GM19240 (cell line): Measurements from ENCODE around the gene SFI1.
"Not testable (repeated sequence)": the region's sequence is repeated elsewhere in the genome, so short reads cannot be mapped to it uniquely, and the experiment has no call there.

ENCODE experiments used
- DNase-seq: peaks from one replicate; pipeline ENCODE4 v3.0.0; 2011; ENCODE audit warnings: low spot score; ENCODE audit not compliant: insufficient read length

Gene SFI1

GRCh38 chr22:31496007-31496734 is at the start of gene SFI1:
Gene SFI1, plus strand, starts transcription at chr22:31496536. Its CDS starts 11,749 bp downstream, at chr22:31508285.
- peak; percentile 64 for DNase-seq

DNA sequence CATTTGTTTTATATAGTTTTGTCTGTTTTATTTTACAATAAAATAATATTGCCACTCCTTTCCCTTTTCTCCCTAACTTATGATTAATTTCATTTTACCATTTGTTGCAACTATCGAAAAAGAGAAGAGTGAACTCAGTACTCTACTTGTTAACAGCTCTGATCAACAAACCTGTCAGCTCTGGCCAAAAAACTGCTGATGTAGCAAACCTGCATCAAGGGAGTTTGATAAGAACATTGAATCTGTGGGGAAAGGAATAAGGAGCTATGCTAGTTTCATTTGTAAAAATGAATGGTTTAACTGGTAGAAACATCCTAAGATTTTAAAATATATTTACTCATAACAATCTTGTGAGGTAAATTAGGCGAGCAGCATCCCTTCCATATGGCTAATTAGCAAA is 49.6 kb upstream of the SFI1 start:
- DNase-seq = no peak

DNA sequence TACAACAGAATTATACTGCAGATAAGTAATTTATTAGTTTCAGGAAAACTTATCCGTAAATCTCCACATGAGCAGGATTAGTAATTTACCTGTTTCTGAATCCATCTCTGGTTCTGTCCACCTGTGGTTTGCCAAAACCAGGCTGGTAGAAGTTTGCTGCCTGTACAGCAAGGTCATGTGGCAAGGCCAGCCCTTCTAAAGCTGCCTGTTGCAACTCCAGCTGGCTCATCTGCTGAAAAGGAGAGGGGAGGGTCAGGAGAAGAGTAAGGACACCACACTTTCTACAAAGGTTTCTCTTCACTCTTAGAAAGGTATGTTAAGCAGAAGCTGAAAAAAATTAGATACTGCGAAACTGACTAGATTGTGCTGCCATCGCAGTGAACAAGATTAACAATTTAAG is 49.0 kb upstream of the SFI1 start:
- DNase-seq = no peak

- DNase-seq = no peak
Measured at GRCh38 chr22:31448382-31448781, 48.0 kb upstream of the SFI1 start.

DNA sequence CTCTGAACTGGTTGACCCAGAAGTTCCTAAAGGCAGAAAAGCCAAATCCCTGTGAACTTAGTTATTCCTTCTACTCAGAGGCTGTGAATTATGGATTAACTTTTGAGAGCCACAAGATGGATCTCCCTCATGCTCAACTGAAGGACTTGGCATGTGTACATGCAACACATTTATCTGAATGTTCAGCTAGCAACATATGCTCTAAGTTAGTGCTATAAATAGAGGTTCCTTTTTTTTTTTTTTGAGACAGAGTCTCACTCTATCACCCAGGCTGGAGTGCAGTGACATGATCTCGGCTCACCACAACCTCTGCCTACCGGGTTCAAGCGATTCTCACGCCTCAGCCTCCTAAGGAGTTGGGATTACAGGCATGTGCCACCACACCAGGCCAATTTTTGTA is 46.8 kb upstream of the SFI1 start:
- DNase-seq = no peak

DNA sequence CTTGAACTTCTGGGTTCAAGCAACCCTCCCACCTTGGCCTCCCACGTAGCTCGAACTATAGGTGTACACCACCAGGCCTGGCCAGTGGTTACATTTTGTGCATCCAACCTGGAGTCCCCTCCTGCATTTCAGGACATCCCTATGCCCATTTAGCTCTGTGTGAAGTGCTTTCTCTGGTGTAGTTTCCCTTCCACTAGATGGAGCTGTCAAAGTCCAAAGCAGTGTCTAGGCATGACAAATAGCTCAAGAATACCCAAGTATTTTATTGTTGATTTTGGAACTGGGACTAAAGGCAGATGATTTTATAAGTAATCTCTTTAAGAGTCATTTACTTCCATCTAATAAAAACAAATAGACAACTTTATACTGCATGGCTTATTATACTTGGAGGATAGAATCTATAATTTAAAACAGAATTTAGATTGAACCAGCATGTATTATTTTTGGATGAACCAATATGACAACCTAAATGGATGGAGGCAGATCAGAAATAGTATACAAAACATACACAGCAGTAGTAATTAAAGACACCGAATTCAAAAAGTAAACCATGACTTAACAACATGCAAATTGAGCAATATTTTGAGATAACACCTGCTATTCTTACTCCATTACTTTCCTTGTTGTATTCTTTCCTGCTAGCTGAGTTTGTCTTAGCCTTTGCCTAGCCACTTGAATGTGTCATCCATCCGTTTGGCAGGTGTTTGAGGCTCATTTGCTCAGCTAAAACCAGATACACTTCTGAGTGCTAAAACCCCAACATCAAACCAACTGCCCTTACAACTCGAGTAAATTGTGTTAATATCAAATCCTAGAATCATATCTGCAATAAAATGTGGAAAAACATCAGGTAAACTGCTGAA is 44.4 kb upstream of the SFI1 start:
- DNase-seq = peak; percentile 18

- no peak for DNase-seq
Measured at GRCh38 chr22:31461699-31462098, 34.6 kb upstream of the SFI1 start.

GRCh38 chr22:31465307-31465706 is 31.0 kb upstream of the SFI1 start:
- no peak for DNase-seq

DNA sequence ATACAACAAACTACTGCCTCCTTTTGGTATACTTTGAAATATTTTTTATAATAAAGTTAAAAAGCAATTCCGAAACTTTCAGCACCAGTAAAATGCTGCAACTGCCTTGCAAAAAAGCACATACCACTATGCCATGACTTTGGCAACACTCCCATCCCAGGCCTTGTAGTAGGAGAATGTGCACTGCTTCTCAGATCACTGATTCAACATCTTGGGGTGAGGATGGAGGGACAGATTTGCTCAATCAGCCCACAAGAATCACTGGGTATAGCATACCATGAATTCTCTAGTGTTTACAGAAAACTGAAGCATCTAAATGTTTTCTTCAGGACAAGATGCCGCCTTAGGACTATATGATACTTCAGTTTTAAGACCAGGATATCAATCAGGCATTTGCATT is 21.6 kb upstream of the SFI1 start:
- DNase-seq = no peak

DNA sequence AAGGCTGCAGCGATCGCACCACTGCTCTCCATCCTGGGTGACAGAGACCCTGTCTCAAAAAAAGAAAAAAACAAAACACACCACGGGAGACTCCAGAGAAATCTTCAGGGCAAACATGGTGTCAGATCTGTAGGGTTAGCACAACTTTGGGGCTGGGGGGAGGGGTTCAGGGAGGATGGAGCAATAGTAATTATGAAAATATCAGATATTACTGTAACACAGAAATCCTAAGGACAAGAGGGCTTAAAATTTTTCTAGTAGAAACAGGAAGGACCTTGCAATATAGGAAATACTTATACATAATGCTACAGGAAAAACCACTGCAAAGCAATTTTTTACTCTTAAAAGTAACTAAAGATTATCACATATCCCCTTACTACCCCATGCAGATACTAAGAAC is 20.5 kb upstream of the SFI1 start:
- no peak for DNase-seq

- peak; percentile 31 for DNase-seq
Measured at GRCh38 chr22:31477329-31477728, 19.0 kb upstream of the SFI1 start.

DNA sequence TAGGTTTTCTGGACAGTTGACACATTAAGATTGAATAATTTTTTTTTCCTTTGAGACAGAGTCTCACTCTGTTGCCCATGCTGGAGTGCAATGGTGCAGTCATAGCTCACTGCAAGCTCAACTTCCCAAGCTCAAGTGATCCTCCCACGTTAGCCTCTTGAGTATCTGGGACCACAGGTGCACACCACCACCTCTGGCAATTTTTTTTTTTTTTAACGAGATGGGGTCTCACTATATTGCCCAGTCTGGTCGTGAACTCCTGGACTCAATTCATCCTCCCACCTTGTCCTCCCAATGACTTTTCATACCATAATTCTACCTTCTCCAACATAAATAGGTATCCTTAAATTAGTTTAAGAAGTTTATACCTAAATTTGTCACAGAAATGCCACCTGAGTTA is 15.2 kb upstream of the SFI1 start:
- DNase-seq = no peak

DNA sequence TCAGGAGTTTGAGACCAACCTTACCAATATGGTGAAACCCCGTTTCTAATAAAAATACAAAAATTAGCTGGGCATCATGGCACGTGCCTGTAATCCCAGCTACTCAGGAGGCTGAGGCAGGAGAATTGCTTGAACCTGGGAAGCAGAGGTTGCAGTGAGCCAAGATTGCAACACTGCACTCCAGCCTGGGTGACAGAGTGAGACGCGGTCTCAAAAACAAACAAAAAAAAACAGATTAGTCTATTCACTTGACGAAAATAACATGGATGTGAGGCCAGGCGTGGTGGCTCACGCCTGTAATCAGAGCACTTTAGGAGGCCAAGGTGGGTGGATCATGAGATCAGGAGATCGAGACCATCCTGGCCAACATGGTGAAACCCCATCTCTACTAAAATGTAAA is 13.9 kb upstream of the SFI1 start:
- DNase-seq = not testable (repeated sequence)

DNA sequence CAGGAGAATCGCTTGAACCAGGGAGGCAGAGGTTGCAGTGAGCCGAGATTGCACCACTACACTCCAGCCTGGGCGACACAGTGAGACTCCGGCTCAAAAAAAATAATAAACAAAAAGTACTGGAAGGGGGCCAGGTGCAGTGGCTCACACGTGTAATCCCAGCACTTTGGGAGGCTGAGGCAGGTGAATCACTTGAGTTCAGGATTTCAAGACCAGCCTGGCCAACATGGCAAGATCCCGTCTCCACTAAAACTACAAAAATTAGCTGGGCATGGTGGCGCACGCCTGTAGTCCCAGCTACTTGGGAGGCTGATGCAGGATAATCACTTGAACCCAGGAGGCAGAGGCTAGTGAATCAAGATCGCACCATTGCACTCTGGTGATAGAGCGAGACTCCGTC is 10.0 kb upstream of the SFI1 start:
- not testable (repeated sequence) for DNase-seq

DNA sequence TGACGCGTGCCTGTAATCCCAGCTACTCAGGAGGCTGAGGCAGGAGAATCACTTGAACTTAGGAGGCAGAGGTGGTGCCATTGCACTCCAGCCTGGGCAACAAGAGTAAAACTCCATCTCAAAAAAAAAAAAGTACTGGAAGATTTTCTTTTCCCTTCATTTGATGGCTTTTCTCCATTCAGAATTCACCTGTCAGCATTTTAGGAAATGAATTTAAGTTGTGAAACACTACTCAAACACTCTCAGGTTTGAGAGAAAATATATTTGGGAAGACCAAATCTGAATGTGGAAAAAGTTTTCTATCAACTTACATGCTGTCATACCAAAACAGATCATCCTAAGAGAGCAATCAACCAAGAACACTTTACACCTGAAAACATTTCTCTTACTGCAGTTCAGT is 9.4 kb upstream of the SFI1 start:
- no peak for DNase-seq

- no peak for DNase-seq
Measured at GRCh38 chr22:31488346-31488883, 7.9 kb upstream of the SFI1 start.

DNA sequence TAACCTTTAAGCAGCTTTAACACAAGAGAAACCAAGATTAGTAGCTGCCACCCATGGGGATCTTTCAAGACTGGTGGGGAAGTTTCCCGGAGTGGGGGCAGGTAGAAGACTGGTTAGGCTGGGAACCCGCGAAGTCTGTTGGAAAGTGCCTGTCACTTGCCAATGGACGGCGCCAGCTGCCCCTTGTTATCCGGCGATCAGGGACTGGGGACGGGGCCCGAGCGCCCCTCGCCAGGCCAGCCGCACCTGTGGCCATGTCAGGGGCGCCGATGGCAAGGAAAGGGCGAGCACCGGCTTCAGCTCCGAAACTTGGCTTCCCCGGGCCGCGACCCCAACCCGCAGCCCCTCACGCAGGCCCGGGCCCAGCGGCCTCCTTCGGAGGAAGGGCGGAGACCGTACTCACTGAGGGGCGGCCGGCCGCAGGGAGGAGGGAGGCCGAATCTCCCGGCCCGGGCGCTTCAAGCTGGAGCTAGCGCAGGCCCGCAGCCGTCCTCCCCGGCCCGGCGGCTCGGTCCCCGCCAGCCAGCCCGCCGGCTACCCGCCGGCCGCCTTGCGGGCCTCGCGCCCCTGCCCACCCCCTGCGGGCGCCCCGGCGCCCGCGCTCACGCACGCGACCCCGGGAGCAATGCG is 7.2 kb upstream of the SFI1 start:
- DNase-seq = no peak

DNA sequence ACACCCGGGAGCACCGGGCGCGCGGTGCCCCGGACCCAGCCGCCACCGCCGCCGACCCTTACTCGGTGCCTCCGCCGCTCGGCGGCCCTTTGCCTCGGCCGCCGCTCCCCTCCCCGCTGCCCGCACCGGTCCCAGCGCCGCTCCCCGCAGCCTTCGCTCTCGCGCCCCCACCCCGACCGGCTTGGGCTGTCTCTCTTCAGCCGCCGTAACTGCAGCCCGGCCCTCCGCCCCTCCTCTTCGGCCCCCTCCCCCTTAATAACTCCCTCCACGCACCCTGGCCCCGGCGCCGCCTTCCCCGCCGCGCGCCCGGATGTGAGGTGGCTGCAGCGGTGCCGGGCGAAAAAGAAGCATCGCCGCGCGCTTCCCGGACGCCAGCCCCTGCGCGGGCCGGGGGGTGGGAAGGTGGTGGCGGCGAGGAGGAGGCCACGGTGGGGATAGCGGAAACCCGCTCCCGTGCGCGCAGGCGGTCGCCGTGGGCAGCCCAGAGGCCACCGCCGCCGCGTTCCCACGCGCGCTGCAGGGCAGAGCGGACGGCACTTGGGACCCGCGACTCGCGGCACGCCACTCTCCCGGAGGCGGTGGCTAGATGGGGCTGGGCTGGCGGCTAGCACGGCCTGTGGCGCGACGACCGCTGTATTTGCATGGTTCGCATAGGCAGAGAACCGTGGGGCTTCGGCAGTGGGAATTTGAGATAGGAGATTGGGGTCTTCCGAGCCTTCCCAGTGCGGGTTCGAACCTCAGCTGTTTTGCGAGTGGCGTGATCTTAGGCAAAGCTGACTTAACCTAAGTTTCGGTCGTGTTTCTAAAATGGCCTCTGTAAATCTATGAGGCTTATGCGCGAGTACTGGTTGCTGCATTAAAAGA is 6.5 kb upstream of the SFI1 start, which contains the start of gene EIF4ENIF1:
Gene EIF4ENIF1, minus strand, starts transcription at position 211 of the 864 bp plus-strand sequence. CDS start 1,124 bp downstream, outside the sequence.
- peak; percentile 72 for DNase-seq

DNA sequence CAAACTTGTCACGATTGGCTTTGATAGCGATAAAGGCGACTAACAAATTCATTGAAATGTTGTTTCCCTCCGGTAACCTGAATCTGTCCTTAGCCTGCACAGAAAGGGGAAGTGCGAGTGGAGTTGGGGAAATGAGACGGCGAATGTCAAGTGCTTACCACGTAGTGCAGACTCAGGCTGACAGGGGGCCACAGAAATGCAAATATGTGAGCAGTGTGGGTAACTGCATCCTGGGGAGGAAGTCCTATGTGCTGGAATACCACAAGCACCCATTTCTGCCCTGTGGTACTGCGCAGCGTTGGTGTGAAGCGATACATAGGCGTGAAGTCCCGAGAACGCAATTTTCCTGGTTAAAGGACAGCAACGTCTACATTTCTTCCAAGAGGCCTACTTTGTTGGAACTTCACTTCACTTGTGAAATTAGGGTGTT is 5.8 kb upstream of the SFI1 start:
- peak; percentile 56 for DNase-seq

DNA sequence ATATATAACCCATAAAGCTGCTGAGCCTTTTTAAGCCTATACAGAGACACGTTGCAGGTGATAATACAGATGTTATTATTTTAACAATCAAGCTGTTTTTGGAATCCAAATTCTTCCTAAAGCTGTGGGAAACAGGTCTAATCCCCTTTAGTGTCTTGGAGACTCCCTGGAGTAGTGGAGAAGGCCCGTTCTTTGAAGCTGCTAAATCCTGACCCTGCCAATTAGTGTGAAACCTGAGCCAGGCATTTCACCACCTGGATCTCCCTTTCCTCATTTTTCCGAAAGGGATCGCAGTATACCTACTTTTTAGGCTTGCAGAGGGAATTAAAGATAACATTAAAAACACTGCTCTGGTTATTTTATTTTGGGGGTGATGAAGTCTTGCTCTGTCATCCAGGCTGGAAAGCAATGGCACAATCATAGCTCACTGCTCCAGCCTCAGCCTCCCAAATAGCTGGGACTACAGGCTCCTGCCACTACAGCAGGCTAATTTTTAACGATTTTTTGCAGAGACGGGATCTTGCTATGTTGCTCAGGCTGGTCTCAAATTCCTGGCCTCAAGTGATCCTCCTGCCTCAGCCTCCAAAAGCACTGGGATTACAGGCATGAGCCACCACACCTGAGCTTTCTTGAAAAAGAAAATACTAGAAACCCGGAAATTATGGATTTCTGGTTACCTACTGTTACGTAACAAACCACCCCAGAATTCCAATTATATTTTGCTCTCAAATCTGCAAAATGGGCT is 4.9 kb upstream of the SFI1 start:
- DNase-seq = no peak
